Activated naive CD8-positive, alpha-beta T cell treated with anti-CD3 and anti-CD28 coated beads, Interleukin-2, amount 50 U/mL, for 16 hours (primary cell): Measurements from ENCODE around the gene RSAD1.
A peak's percentile ranks its signal among the peaks of the same experiment; 100 is the strongest.
"Not testable (repeated sequence)": the region's sequence is repeated elsewhere in the genome, so short reads cannot be mapped to it uniquely, and the experiment has no call there.

Source experiments
- DNase-seq: peaks from one replicate; pipeline ENCODE4 v3.0.0-alpha.2; 2020; ENCODE audit warnings: low read depth, low spot score

The RSAD1 gene

GRCh38 chr17:50472286-50472685 is 6.4 kb upstream of the RSAD1 start:
- no peak for DNase-seq

- DNase-seq: not testable (repeated sequence)
These were observed 5.9 kb upstream of the RSAD1 start for GRCh38 chr17:50472761-50473161.

- DNase-seq: no peak
These were observed 4.8 kb upstream of the RSAD1 start for GRCh38 chr17:50473901-50474300.

- no peak for DNase-seq
These were observed 4.1 kb upstream of the RSAD1 start for GRCh38 chr17:50474523-50474922.

GRCh38 chr17:50475362-50475761 is 3.3 kb upstream of the RSAD1 start:
- no peak for DNase-seq

GRCh38 chr17:50475775-50476544 is 2.7 kb upstream of the RSAD1 start:
- not testable (repeated sequence) for DNase-seq

GRCh38 chr17:50476545-50477315 is 1.9 kb upstream of the RSAD1 start:
- DNase-seq: no peak

- DNase-seq: no peak
These were observed 684 bp upstream of the RSAD1 start for GRCh38 chr17:50477976-50478375.

- DNase-seq: peak; percentile 14
These were observed 972 bp downstream of the RSAD1 start for GRCh38 chr17:50479522-50480141.

GRCh38 chr17:50480142-50480764 is 1.6 kb downstream of the RSAD1 start:
- no peak for DNase-seq

- DNase-seq: no peak
These were observed 2.3 kb downstream of the RSAD1 start for GRCh38 chr17:50480854-50481490.

- no peak for DNase-seq
These were observed 3.0 kb downstream of the RSAD1 start for GRCh38 chr17:50481648-50482047.

GRCh38 chr17:50482110-50482509 is 3.5 kb downstream of the RSAD1 start:
- no peak for DNase-seq

- peak; percentile 62 for DNase-seq
These were observed 3.9 kb downstream of the RSAD1 start for GRCh38 chr17:50482516-50482915.

GRCh38 chr17:50483266-50483665 is 4.6 kb downstream of the RSAD1 start:
- no peak for DNase-seq

- DNase-seq: no peak
These were observed 5.9 kb downstream of the RSAD1 start for GRCh38 chr17:50484386-50485155.

- no peak for DNase-seq
These were observed 8.8 kb downstream of the RSAD1 start for GRCh38 chr17:50487213-50488096.

GRCh38 chr17:50488880-50489279 is 10.2 kb downstream of the RSAD1 start:
- no peak for DNase-seq

- no peak for DNase-seq
These were observed 12.8 kb downstream of the RSAD1 start for GRCh38 chr17:50491505-50491904.

- no peak for DNase-seq
These were observed 13.6 kb downstream of the RSAD1 start for GRCh38 chr17:50492214-50492613.
